HepG2 (cell line): ENCODE data around the gene TMEM231. TPM values are rescaled to one million over a fixed set of nuclear protein-coding genes. Genes with fewer than 3 reads are reported as not detected.

Experiments
- AGO2 ChIP-seq: fragments of 200-400 bp; formaldehyde crosslinking; optimal IDR thresholded peaks from 2 replicates; pipeline ENCODE3; 2017; ENCODE audit warnings: mild to moderate bottlenecking, low read depth, low read length, moderate library complexity
- ARHGAP35 ChIP-seq: sonication (generic); formaldehyde crosslinking; IDR thresholded peaks from 2 replicates; pipeline ENCODE4 v1.9.0; 2022; ENCODE audit warnings: mild to moderate bottlenecking, inconsistent platforms, moderate library complexity, missing genetic modification reagents, borderline replicate concordance
- ARID2 ChIP-seq: sonication (generic); formaldehyde crosslinking; IDR thresholded peaks from 2 replicates; pipeline ENCODE4 v1.8.1; 2022; ENCODE audit warnings: mild to moderate bottlenecking, missing genetic modification reagents, borderline replicate concordance
- CEBPG ChIP-seq: IDR thresholded peaks from 2 replicates; pipeline ENCODE4 v1.6.1; 2016
- ERF ChIP-seq: IDR thresholded peaks from 2 replicates; pipeline ENCODE4 v1.6.1; 2018; ENCODE audit warnings: missing biosample characterization, missing genetic modification reagents
- FOXC1 ChIP-seq: sonication (generic); formaldehyde crosslinking; IDR thresholded peaks from 2 replicates; pipeline ENCODE4 v1.8.0; 2022; ENCODE audit warnings: mild to moderate bottlenecking, missing genetic modification reagents, borderline replicate concordance
- MEIS2 ChIP-seq: sonication (generic); formaldehyde crosslinking; IDR thresholded peaks from 2 replicates; pipeline ENCODE4 v1.9.0; 2021; ENCODE audit warnings: mild to moderate bottlenecking, missing genetic modification reagents
- NKX3-1 ChIP-seq: sonication (generic); formaldehyde crosslinking; IDR thresholded peaks from 2 replicates; pipeline ENCODE4 v1.5.0; 2020; ENCODE audit warnings: missing genetic modification reagents
- PRPF4 ChIP-seq: fragments of 200-400 bp; formaldehyde crosslinking; IDR thresholded peaks from 2 replicates; pipeline ENCODE4 v1.6.1; 2016; ENCODE audit warnings: low read length, low read depth; ENCODE audit not compliant: poor library complexity, severe bottlenecking
- SOX5 ChIP-seq: IDR thresholded peaks from 2 replicates; pipeline ENCODE4 v1.6.1; 2016; ENCODE audit warnings: borderline replicate concordance
- TBX2 ChIP-seq: sonication (generic); formaldehyde crosslinking; IDR thresholded peaks from 2 replicates; pipeline ENCODE4 v1.5.0; 2020; ENCODE audit warnings: missing genetic modification reagents, mild to moderate bottlenecking, borderline replicate concordance
- ZFP82 ChIP-seq: sonication (generic); formaldehyde crosslinking; IDR thresholded peaks from 2 replicates; pipeline ENCODE4 v1.5.1; 2020; ENCODE audit warnings: mild to moderate bottlenecking, missing genetic modification reagents, borderline replicate concordance
- ZFP90 ChIP-seq: sonication (generic); formaldehyde crosslinking; IDR thresholded peaks from 2 replicates; pipeline ENCODE4 v1.8.0; 2022; ENCODE audit warnings: missing genetic modification reagents, mild to moderate bottlenecking, inconsistent platforms, borderline replicate concordance
- ZNF121 ChIP-seq: sonication (generic); formaldehyde crosslinking; IDR thresholded peaks from 2 replicates; pipeline ENCODE4 v1.5.0; 2020; ENCODE audit warnings: mild to moderate bottlenecking, missing genetic modification reagents
- ZNF333 ChIP-seq: sonication (generic); formaldehyde crosslinking; IDR thresholded peaks from 2 replicates; pipeline ENCODE4 v1.4.0; 2020; ENCODE audit warnings: mild to moderate bottlenecking, missing genetic modification reagents, borderline replicate concordance
- ZNF430 ChIP-seq: sonication (generic); formaldehyde crosslinking; IDR thresholded peaks from 2 replicates; pipeline ENCODE4 v1.9.0; 2021; ENCODE audit warnings: mild to moderate bottlenecking, missing genetic modification reagents
- ZNF674 ChIP-seq: sonication (generic); formaldehyde crosslinking; IDR thresholded peaks from 2 replicates; pipeline ENCODE4 v1.5.0; 2020; ENCODE audit warnings: low read depth, mild to moderate bottlenecking, missing genetic modification reagents
- ZNF782 ChIP-seq: sonication (generic); formaldehyde crosslinking; IDR thresholded peaks from 2 replicates; pipeline ENCODE4 v1.4.0; 2020; ENCODE audit warnings: missing genetic modification reagents, mild to moderate bottlenecking, borderline replicate concordance
- ZNF879 ChIP-seq: sonication (generic); formaldehyde crosslinking; IDR thresholded peaks from 2 replicates; pipeline ENCODE4 v1.8.1; 2023; ENCODE audit warnings: missing genetic modification reagents
- ZSCAN31 ChIP-seq: sonication (generic); formaldehyde crosslinking; IDR thresholded peaks from 2 replicates; pipeline ENCODE4 v1.5.0; 2020; ENCODE audit warnings: low read depth, mild to moderate bottlenecking, missing genetic modification reagents
- polyA plus RNA-seq, 8 experiments: library from polyadenylated mRNA; depleted of rRNA in 3 of 8; stranded (reverse) in 7 of 8; unstranded in 1 of 8; fragments of >200 nt; fragmentation: Illumina TruSeq in 4 of 8; extraction: Trizol in 4 of 8; gene quantifications; 2 replicates each; pipeline versions ENCODE4 v1.2.1 to v1.2.3, GENCODE V29; 2011 to 2016; ENCODE audit warnings: low read depth in 4 of 8, missing spikeins in 1 of 8, mixed read lengths in 1 of 8; ENCODE audit not compliant: insufficient read depth in 1 of 8
- total RNA-seq, 5 experiments: library from RNA; depleted of rRNA; stranded (reverse); fragments of >200 nt; fragmentation: Illumina TruSeq; extraction: Trizol; gene quantifications; 2 replicates each; pipeline ENCODE4 v1.2.3, GENCODE V29; 2016; ENCODE audit warnings: low read depth in 1 of 5
- TF ChIP-seq, protein P1 (sequence below): sonication (generic); formaldehyde crosslinking; IDR thresholded peaks from 2 replicates; pipeline ENCODE4 v1.5.1; 2020; ENCODE audit warnings: mild to moderate bottlenecking, missing genetic modification reagents, moderate library complexity
- TF ChIP-seq, protein P2 (sequence below): sonication (generic); formaldehyde crosslinking; IDR thresholded peaks from 2 replicates; pipeline ENCODE4 v1.4.0; 2020; ENCODE audit warnings: mild to moderate bottlenecking, missing genetic modification reagents

Gene TMEM231
- total and polyA plus RNA-seq, 2 of the 13 experiments (the other 11 are each of a cell fraction or from before 2014, with no cell fraction given): 3.5 to 7.4 TPM

DNA sequence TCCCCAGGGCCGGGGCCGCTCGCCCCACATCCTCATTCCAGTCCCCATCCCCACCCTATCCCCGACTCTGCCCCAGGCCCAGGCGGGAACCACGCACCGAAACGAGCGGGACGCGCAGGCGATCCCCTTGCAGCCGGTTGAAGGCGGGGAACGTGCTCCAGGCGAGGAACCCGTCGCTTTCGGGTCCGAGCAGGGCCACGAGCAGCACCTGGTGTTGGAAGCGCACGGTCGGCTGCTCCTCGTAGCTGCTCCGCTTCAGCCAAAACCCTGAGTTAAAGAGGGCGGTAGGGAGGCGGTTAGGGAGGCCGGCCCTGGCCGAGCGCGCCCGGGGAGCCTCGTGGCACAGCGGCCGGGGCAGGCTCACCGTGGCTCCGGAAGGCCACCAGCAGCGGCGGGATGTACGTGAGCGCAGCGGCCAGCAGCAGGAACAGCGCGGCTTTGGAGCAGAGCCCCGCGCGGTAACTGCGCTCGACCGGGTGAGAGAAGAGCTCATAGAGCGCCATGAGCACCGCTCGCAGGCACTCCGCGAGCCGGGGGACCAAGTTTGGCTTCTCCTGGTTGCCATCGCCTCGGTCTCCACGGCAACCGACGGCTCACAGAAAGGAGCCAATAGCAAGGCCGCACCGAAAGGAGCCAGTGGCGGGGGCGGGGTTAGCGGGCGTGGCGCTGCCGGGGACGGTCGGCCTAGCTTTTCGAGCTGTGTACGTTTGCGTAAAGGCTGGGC is at the start of gene TMEM231 (continued):
- TF ChIP-seq ZNF333 (CRISPR knock-in tag): peak; percentile 71; the same call in 1 of the 2 replicates
- TF ChIP-seq ZNF674 (CRISPR knock-in tag): peak; percentile 57; the same call in 1 of the 2 replicates
- no peak for TF ChIP-seq NKX3-1 (CRISPR knock-in tag)
- TF ChIP-seq ZFP82 (CRISPR knock-in tag): no peak
- TF ChIP-seq ZFP90 (CRISPR knock-in tag): peak; percentile 46; the same call in 1 of the 2 replicates
- TF ChIP-seq PRPF4: no peak
- no peak for TF ChIP-seq ZNF121 (CRISPR knock-in tag)
- TF ChIP-seq, protein P1, sequence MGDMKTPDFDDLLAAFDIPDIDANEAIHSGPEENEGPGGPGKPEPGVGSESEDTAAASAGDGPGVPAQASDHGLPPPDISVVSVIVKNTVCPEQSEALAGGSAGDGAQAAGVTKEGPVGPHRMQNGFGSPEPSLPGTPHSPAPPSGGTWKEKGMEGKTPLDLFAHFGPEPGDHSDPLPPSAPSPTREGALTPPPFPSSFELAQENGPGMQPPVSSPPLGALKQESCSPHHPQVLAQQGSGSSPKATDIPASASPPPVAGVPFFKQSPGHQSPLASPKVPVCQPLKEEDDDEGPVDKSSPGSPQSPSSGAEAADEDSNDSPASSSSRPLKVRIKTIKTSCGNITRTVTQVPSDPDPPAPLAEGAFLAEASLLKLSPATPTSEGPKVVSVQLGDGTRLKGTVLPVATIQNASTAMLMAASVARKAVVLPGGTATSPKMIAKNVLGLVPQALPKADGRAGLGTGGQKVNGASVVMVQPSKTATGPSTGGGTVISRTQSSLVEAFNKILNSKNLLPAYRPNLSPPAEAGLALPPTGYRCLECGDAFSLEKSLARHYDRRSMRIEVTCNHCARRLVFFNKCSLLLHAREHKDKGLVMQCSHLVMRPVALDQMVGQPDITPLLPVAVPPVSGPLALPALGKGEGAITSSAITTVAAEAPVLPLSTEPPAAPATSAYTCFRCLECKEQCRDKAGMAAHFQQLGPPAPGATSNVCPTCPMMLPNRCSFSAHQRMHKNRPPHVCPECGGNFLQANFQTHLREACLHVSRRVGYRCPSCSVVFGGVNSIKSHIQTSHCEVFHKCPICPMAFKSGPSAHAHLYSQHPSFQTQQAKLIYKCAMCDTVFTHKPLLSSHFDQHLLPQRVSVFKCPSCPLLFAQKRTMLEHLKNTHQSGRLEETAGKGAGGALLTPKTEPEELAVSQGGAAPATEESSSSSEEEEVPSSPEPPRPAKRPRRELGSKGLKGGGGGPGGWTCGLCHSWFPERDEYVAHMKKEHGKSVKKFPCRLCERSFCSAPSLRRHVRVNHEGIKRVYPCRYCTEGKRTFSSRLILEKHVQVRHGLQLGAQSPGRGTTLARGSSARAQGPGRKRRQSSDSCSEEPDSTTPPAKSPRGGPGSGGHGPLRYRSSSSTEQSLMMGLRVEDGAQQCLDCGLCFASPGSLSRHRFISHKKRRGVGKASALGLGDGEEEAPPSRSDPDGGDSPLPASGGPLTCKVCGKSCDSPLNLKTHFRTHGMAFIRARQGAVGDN (CRISPR knock-in tag): peak; percentile 99
- peak; percentile 65 for TF ChIP-seq ARHGAP35
- TF ChIP-seq, protein P2, sequence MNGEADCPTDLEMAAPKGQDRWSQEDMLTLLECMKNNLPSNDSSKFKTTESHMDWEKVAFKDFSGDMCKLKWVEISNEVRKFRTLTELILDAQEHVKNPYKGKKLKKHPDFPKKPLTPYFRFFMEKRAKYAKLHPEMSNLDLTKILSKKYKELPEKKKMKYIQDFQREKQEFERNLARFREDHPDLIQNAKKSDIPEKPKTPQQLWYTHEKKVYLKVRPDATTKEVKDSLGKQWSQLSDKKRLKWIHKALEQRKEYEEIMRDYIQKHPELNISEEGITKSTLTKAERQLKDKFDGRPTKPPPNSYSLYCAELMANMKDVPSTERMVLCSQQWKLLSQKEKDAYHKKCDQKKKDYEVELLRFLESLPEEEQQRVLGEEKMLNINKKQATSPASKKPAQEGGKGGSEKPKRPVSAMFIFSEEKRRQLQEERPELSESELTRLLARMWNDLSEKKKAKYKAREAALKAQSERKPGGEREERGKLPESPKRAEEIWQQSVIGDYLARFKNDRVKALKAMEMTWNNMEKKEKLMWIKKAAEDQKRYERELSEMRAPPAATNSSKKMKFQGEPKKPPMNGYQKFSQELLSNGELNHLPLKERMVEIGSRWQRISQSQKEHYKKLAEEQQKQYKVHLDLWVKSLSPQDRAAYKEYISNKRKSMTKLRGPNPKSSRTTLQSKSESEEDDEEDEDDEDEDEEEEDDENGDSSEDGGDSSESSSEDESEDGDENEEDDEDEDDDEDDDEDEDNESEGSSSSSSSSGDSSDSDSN: peak; percentile 96
- peak; percentile 79 for TF ChIP-seq TBX2 (CRISPR knock-in tag)
- peak; percentile 51; the same call in 1 of the 2 replicates for TF ChIP-seq FOXC1 (CRISPR knock-in tag)
- TF ChIP-seq ERF (CRISPR knock-in tag): no peak; the same call in 1 of the 2 replicates
- TF ChIP-seq ZNF782: 0 out of 2 replicates have a peak, but pooled peaks have one; percentile 69
- TF ChIP-seq SOX5 (CRISPR knock-in tag): no peak
- peak; percentile 81; the same call in 1 of the 2 replicates for TF ChIP-seq ZSCAN31
- TF ChIP-seq MEIS2: no peak
- TF ChIP-seq ZNF430 (CRISPR knock-in tag): 0 out of 2 replicates have a peak, but pooled peaks have one; percentile 52
- peak; percentile 35; the same call in 1 of the 2 replicates for TF ChIP-seq CEBPG
- no peak for TF ChIP-seq ARID2 (CRISPR knock-in tag)
- TF ChIP-seq ZNF879 (CRISPR knock-in tag): no peak
- TF ChIP-seq AGO2: peak; percentile 61
